ENCODE measurements around the gene PATZ1. TPM values are rescaled to one million over a fixed set of nuclear protein-coding genes. Genes with fewer than 3 reads are reported as not detected.

Gene PATZ1
- total RNA-seq, 1 donor from 2014 or later = 98.9 TPM

GRCh38 chr22:31328544-31328960 lies 17.6 kb downstream of the PATZ1 start:
- Mint-ChIP-seq H3K36me3 (ENCODE audit: unreplicated experiment) (peaks cover 2% of the 10 kb centered on the region), H3K9me3 (ENCODE audit: unreplicated experiment) (peaks cover 2% of the 10 kb centered on the region), H3K27me3 (ENCODE audit: unreplicated experiment) (no peaks in the 10 kb centered on the region)

GRCh38 chr22:31327806-31328543 lies 18.2 kb downstream of the PATZ1 start:
- Mint-ChIP-seq H3K4me3 (ENCODE audit: unreplicated experiment) (no peak overlapping the region), H3K9me3 (ENCODE audit: unreplicated experiment) (peaks cover 2% of the 10 kb centered on the region), H3K27ac (ENCODE audit: unreplicated experiment) (no peak overlapping the region), H3K4me1 (ENCODE audit: low read depth, unreplicated experiment) (no peaks in the 10 kb centered on the region), H3K36me3 (ENCODE audit: unreplicated experiment) (no peaks in the 10 kb centered on the region), H3K27me3 (ENCODE audit: unreplicated experiment) (no peaks in the 10 kb centered on the region)
- TF ChIP-seq CTCF (IDR thresholded peaks at IDR 0.05; ENCODE audit: partially characterized antibody, unreplicated experiment) = no peak
- no peak for DNase-seq

More at GRCh38 chr22:31328544-31328960, 17.6 kb downstream of the PATZ1 start:
- no peak for TF ChIP-seq CTCF (IDR thresholded peaks at IDR 0.05; ENCODE audit: partially characterized antibody, unreplicated experiment)
- Mint-ChIP-seq H3K4me1 (ENCODE audit: low read depth, unreplicated experiment) (no peaks in the 10 kb centered on the region), H3K27ac (ENCODE audit: unreplicated experiment) (no peak overlapping the region), H3K4me3 (ENCODE audit: unreplicated experiment) (no peak overlapping the region)
- no peak for DNase-seq

- Mint-ChIP-seq H3K4me3 (ENCODE audit: unreplicated experiment) (no peak overlapping the region), H3K4me1 (ENCODE audit: low read depth, unreplicated experiment) (no peaks in the 10 kb centered on the region), H3K9me3 (ENCODE audit: unreplicated experiment) (peaks cover 2% of the 10 kb centered on the region), H3K36me3 (ENCODE audit: unreplicated experiment) (no peaks in the 10 kb centered on the region), H3K27ac (ENCODE audit: unreplicated experiment) (no peak overlapping the region), H3K27me3 (ENCODE audit: unreplicated experiment) (no peaks in the 10 kb centered on the region)
- no peak for TF ChIP-seq CTCF (IDR thresholded peaks at IDR 0.05; ENCODE audit: partially characterized antibody, unreplicated experiment)
- DNase-seq = no peak
These were observed 19.3 kb downstream of the PATZ1 start for GRCh38 chr22:31326877-31327276.

GRCh38 chr22:31323578-31324550 lies 22.3 kb downstream of the PATZ1 start:
- H3K36me3 Mint-ChIP-seq (ENCODE audit: unreplicated experiment) = peaks cover 5% of the 10 kb centered on the region
- no peaks in the 10 kb centered on the region for H3K27me3 Mint-ChIP-seq (ENCODE audit: unreplicated experiment)
- H3K4me3 Mint-ChIP-seq (ENCODE audit: unreplicated experiment) = no peak overlapping the region
- TF ChIP-seq CTCF (IDR thresholded peaks at IDR 0.05; ENCODE audit: partially characterized antibody, unreplicated experiment) = no peak
- no peak overlapping the region for H3K27ac Mint-ChIP-seq (ENCODE audit: unreplicated experiment)
- peaks cover 2% of the 10 kb centered on the region for H3K9me3 Mint-ChIP-seq (ENCODE audit: unreplicated experiment)
- no peak for DNase-seq
- no peaks in the 10 kb centered on the region for H3K4me1 Mint-ChIP-seq (ENCODE audit: low read depth, unreplicated experiment)

All from glutamatergic neuron (in vitro differentiated cells).